WI38 (cell line): ENCODE data around the gene PARD3B.

Experiments used
- H3K4me3 ChIP-seq: 2 replicates; pipeline ENCODE4 v1.5.1; 2011; ENCODE audit warnings: low read depth, mild to moderate bottlenecking, control low read depth, low read length
- TF ChIP-seq, protein P1 (sequence below): IDR thresholded peaks from 2 replicates; pipeline ENCODE4 v1.5.1; 2012; ENCODE audit warnings: low read depth, mild to moderate bottlenecking, control low read depth, low read length

PARD3B gene

DNA sequence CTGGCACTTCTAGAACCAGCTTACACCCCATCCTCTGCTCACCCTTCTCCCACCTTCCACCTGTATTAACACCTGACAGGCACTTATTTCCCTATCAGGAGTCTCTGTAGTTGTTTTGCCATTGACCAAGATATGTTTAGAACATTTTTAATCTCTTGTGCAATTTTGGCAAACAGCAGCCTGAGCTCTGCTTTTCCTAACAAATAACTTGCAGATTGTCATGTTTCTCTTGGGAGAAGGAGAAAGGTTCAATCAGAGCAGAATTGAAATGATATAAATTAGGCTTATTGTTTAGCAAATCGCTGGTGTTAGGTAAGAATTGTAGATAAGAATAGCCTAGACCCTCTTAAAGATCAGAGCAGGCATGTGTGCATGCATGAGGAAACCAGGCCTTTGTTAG lies 225.5 kb downstream of the PARD3B start:
- TF ChIP-seq, protein P1, sequence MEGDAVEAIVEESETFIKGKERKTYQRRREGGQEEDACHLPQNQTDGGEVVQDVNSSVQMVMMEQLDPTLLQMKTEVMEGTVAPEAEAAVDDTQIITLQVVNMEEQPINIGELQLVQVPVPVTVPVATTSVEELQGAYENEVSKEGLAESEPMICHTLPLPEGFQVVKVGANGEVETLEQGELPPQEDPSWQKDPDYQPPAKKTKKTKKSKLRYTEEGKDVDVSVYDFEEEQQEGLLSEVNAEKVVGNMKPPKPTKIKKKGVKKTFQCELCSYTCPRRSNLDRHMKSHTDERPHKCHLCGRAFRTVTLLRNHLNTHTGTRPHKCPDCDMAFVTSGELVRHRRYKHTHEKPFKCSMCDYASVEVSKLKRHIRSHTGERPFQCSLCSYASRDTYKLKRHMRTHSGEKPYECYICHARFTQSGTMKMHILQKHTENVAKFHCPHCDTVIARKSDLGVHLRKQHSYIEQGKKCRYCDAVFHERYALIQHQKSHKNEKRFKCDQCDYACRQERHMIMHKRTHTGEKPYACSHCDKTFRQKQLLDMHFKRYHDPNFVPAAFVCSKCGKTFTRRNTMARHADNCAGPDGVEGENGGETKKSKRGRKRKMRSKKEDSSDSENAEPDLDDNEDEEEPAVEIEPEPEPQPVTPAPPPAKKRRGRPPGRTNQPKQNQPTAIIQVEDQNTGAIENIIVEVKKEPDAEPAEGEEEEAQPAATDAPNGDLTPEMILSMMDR, result no peak
- no peak overlapping the region for H3K4me3 ChIP-seq

DNA sequence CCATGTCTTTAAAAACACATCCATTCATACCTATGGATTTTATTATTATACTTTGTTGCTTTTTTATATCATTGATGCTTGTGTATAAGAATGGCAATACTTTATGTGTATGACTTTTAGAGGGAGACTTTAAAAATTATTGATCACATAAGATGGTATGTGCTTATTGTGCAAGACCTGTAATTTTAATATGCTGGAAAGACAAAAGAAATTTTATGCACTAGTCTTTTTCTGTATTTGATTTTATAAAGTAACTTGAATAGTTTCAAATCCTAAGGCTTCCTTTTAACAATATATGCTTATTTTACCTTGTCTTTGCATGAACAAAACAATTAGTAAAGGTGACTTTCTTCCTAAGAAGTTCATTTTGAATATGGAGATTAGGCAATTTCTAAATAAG lies 226.4 kb downstream of the PARD3B start:
- TF ChIP-seq, protein P1, result no peak
- H3K4me3 ChIP-seq, result no peak overlapping the region

DNA sequence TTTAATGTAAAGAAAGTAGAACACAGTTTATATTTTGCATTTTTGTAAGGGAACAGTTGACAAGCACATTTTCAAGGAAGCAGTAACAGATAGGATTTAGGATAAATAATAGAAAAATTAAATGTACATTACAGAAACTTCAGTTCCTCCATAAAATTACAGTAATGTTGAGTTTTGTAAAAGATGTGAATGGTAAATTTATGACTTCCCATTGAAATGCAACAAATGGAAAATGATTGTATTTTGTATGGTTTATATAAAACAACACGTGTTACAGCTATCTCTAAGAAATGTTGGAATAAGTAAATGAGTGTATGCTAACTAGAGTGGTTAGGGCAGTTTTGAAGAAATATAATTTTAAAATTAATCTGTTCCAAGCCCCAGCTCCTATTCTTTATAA lies 227.3 kb downstream of the PARD3B start:
- TF ChIP-seq, protein P1, result no peak

DNA sequence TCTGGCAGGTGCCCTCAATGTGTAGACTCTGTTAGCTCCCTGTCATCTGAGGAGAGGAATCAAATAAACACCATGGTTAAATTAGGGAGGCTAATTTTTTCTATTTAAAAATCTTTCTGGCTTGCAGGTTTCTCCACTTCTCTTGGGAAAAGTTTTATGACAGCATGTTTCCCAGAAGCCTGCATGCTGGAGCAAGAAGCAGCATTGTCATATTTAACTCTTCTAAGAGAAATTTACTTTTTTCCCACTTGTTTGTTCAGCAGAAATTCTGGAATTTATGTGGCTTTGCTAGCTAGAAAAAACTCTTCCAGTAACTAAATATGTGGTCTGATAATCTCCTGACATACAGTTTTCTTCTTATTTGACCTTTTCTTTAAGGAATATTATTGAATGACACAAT lies 230.5 kb downstream of the PARD3B start:
- H3K4me3 ChIP-seq, result no peak overlapping the region
- TF ChIP-seq, protein P1, result no peak

More for the DNA sequence above, 227.3 kb downstream of the PARD3B start:
- H3K4me3 ChIP-seq, result no peak overlapping the region

DNA sequence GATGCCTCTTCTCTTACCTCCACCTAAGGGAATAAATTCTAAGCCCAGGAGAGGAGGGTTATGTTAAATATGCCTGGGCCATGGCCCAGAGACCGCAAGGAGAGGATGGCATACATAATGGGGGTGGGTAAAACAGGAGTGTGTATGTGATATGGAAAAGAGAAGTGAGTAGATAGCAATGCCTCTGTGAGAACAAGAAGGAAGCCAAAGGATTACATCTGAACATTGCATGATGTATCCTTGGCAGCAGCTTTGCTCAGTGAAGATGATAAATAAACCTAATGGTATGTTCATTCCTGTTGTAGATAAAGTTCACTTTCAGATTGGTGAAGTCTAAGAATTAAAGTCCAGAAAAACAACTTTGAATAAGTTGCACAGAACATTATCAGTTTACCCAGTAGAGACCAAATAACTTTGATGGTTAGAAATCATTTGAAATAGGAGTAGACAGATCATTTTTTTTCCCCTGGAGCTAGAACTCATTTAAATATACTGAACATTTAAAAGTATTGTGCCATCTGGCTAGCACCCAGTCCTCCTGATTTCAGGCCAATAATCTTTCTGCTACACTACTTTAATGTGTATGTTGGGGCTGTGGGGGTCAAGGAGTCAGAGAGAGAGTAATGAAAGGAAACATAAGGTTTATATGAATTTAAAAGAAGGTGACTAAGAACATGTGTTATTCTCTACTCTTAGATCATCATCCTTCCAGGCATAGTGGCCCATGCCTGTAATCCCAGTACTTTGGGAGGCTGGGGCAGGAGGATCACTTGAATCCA lies 231.7 kb downstream of the PARD3B start:
- TF ChIP-seq, protein P1, result no peak
- no peak overlapping the region for H3K4me3 ChIP-seq

DNA sequence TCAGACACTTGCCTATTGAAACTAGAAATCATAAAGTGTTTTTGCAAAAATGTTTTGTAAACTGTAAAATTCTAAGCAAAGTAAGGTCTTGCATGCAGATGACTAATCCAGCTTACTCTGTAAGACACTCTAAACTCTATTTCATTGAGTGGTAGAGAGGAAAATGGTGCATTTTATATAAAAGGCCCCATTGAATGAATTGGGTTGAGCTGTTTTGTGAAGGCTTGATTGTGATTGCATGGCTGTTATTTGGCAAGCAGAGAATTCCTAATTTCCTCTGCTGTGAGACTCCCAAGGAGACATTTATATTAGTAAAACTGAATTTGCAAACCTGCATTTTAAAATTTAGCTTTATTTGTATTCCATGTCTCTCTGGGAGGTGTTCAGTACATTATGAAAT lies 234.5 kb downstream of the PARD3B start:
- no peak overlapping the region for H3K4me3 ChIP-seq
- TF ChIP-seq, protein P1, result no peak

DNA sequence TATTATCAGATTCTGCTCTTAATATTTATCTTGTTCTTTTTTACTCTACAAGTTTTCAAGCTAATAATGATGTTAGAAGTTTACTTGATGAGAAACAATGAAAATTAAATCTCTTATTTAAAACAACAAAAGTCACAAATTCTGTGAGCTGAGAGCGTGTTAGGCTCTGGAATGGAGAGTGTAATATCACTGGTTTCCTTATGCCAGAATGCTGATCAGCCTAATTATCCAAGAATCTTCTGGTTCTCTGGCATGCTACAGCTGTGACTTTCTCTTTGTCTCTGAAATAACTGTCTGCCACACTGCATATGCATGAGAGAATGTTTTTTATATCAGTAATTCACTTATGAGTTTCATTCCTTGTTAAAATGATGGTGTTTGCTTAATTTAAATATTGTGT lies 236.7 kb downstream of the PARD3B start:
- TF ChIP-seq, protein P1, result no peak
- no peak overlapping the region for H3K4me3 ChIP-seq
